ENCODE results near the gene GPAM.
"Not testable (repeated sequence)": the region's sequence is repeated elsewhere in the genome, so short reads cannot be mapped to it uniquely, and the experiment has no call there.

The GPAM gene

GRCh38 chr10:112136486-112137153, 46.9 kb downstream of the GPAM start:
- DNase-seq (ENCODE audit: low read depth in 3 of 3) = no peak

GRCh38 chr10:112135604-112136003, 48.0 kb downstream of the GPAM start:
- DNase-seq (ENCODE audit: low read depth in 3 of 3) = no peak

DNA sequence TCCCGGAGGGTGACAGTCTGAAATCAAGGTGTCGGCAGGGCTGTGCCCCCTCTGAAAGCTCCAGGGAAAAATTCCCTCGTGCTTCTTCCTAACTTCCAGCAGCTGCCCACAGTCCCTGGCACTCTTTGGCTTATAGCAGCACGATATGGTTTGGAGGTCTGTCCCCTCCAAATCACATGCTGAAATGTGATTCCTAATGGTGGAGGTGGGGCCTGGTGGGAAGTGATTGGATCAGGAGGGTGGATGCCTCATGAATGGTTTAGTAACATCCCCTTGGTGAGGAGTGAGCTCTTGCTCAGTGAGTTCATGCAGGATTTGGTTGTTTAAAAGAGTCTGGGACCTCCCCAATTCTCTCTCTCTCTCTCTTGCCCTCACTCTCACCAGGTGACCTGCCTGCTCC, 51.1 kb downstream of the GPAM start:
- DNase-seq (ENCODE audit: low read depth in 3 of 3) = no peak

- no peak for DNase-seq (ENCODE audit: low read depth in 3 of 3)
These were observed 51.6 kb downstream of the GPAM start for GRCh38 chr10:112131996-112132395.

DNA sequence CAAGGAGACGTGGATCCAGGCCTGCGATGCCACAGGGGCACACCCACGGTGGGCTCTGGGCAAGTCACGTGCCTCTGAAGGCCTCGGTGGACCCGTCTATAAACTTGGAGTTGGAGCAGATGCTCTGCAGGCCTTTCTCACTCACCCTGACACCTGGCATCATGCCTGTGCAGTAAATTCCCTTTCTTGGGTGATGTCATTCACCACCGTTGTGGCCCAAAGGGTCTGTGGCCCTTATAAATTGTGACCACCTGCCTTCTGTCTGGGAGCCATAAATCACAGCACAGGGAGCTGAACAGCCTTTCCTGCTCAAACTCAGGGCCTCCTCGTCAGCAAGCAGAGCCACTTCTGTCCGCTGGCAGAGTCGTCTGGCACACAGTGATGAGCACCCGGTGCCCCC, 52.2 kb downstream of the GPAM start:
- DNase-seq (ENCODE audit: low read depth in 3 of 3) = no peak

GRCh38 chr10:112126901-112127300, 56.7 kb downstream of the GPAM start:
- no peak for DNase-seq (ENCODE audit: low read depth in 3 of 3)

DNA sequence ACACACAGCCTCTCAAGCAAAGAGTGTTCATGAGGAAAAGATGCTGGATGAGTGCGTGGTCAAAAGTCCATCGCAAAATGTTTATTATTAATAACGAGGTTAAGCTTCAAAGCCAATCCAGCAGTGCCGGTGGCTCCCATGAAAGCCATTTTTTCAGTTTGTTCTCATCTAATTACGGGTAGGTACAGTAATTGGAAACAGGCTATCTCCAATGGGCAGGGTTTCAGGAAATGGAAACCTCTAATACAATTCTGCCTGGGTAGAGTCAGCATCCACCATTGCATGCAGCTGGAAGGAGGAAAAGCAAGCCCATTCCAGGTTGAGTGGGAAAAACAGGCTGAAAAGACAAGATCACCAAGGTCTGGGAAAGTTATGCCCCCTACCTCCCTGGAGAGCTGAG, 57.4 kb downstream of the GPAM start:
- DNase-seq (ENCODE audit: low read depth in 3 of 3) = no peak

DNA sequence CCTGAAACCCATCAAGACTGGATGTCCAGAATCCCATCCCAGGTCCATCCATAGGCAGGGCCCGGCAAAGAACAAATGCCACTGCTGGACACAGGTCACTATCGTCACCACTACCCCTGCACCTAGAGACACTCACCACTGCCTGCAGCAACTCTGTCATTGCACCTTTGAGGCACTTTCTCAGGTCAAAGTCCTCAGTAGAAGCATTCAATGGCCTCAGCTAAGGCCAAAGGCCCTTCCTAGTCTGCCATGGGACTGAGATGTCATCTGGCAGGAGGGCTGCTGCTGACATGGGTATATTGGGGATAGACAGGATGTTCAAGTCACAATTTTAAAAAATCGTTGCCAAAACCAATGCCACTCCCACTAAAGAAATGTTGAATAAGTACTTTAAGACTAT, 58.7 kb downstream of the GPAM start:
- no peak for DNase-seq (ENCODE audit: low read depth in 3 of 3)

GRCh38 chr10:112122827-112123226, 60.7 kb downstream of the GPAM start:
- no peak for DNase-seq (ENCODE audit: low read depth in 3 of 3)

GRCh38 chr10:112120491-112120890, 63.1 kb downstream of the GPAM start:
- no peak for DNase-seq (ENCODE audit: low read depth in 3 of 3)

GRCh38 chr10:112115781-112116385, 67.7 kb downstream of the GPAM start:
- DNase-seq (ENCODE audit: low read depth in 3 of 3) = peak; percentile 13 to 35 (median 28)

DNA sequence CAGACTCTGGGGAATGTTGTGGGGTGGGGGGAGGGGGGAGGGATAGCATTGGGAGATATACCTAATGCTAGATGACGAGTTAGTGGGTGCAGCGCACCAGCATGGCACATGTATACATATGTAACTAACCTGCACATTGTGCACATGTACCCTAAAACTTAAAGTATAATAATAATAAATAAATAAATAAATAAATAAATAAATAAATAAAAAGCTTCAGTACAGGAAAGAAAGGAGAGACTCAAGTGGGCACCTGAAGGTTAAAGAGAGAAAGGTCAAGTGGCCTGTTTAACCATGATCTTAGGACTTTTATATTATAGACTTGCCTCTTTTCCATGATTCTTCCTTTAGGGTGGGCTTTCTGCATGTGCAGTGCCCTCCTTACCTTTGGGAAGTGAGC, 73.8 kb downstream of the GPAM start:
- not testable (repeated sequence) for DNase-seq (ENCODE audit: low read depth in 3 of 3)
